Activated CD4-positive, CD25-positive, alpha-beta regulatory T cell treated with anti-CD3 and anti-CD28 coated beads, Interleukin-2, amount 50 U/mL, for 16 hours (primary cell): Measurements from ENCODE around the gene FZD4.
"Not testable (repeated sequence)": the region's sequence is repeated elsewhere in the genome, so short reads cannot be mapped to it uniquely, and the experiment has no call there.

Experiments
- DNase-seq: peaks from one replicate; pipeline ENCODE4 v3.0.0-alpha.2; 2020; ENCODE audit warnings: low read depth, low spot score

FZD4 gene

GRCh38 chr11:86955361-86956120, at the start of gene FZD4:
FZD4 (minus strand) TSS chr11:86955395; CDS start chr11:86955085, 310 bp downstream.
- DNase-seq = no peak

GRCh38 chr11:87004281-87004680, 49.1 kb upstream of the FZD4 start:
- not testable (repeated sequence) for DNase-seq

- no peak for DNase-seq
Observed at GRCh38 chr11:87002918-87003317, 47.7 kb upstream of the FZD4 start.

GRCh38 chr11:86999859-87000753, 44.9 kb upstream of the FZD4 start:
- no peak for DNase-seq

- no peak for DNase-seq
Observed at GRCh38 chr11:86999388-86999787, 44.2 kb upstream of the FZD4 start.

- no peak for DNase-seq
Observed at GRCh38 chr11:86996953-86997570, 41.9 kb upstream of the FZD4 start.

GRCh38 chr11:86993031-86993430, 37.8 kb upstream of the FZD4 start:
- no peak for DNase-seq

GRCh38 chr11:86992340-86992739, 37.1 kb upstream of the FZD4 start:
- DNase-seq = not testable (repeated sequence)

GRCh38 chr11:86991341-86991740, 36.1 kb upstream of the FZD4 start:
- no peak for DNase-seq

- DNase-seq = no peak
Observed at GRCh38 chr11:86990515-86990914, 35.3 kb upstream of the FZD4 start.

- no peak for DNase-seq
Observed at GRCh38 chr11:86990031-86990430, 34.8 kb upstream of the FZD4 start.

- no peak for DNase-seq
Observed at GRCh38 chr11:86988351-86988881, 33.2 kb upstream of the FZD4 start.

GRCh38 chr11:86987679-86988078, 32.5 kb upstream of the FZD4 start:
- DNase-seq = no peak

- no peak for DNase-seq
Observed at GRCh38 chr11:86984701-86985100, 29.5 kb upstream of the FZD4 start.

GRCh38 chr11:86983021-86983488, 27.9 kb upstream of the FZD4 start:
- no peak for DNase-seq

- no peak for DNase-seq
Observed at GRCh38 chr11:86981777-86982540, 26.8 kb upstream of the FZD4 start.

GRCh38 chr11:86980086-86980796, 25.0 kb upstream of the FZD4 start:
- no peak for DNase-seq

- DNase-seq = no peak
Observed at GRCh38 chr11:86978756-86979608, 23.8 kb upstream of the FZD4 start.

- no peak for DNase-seq
Observed at GRCh38 chr11:86978247-86978646, 23.1 kb upstream of the FZD4 start.
